Panc1 (cell line): ENCODE data around the gene TP73. TPM values are rescaled to one million over a fixed set of nuclear protein-coding genes. Genes with fewer than 3 reads are reported as not detected.

Experiments used
- ATAC-seq: fragments of 200-7000 bp; cut with Tn5 transposase; 2 replicates; pipeline ENCODE4 v1.9.1; 2020; ENCODE audit warnings: mild to moderate bottlenecking, moderate library complexity
- BruUV-seq: library from RNA; stranded (reverse); fragments of 400-500 nt; replicated peaks from 2 replicates; lab custom pipeline; 2021; lab: Mats Ljungman, UMichigan
- CTCF ChIA-PET: fragments of 300-600 bp; sonication (Branson Sonifier 250); formaldehyde crosslinking; loops from one replicate; lab custom pipeline; 2022; ENCODE audit warnings: antibody characterized with exemption; lab: Charles Lee
- POLR2A ChIA-PET: fragments of 300-600 bp; sonication (Branson Sonifier 250); formaldehyde crosslinking; loops from one replicate; lab custom pipeline; 2022; ENCODE audit warnings: antibody characterized with exemption; lab: Charles Lee
- DNase-seq: peaks from one replicate; pipeline ENCODE4 v3.0.0-alpha.2; 2010; ENCODE audit warnings: low read depth, low spot score
- H3K27ac ChIP-seq: 2 replicates; pipeline ENCODE4 v1.5.1; 2011; ENCODE audit warnings: mild to moderate bottlenecking, low read length, inconsistent platforms
- H3K27me3 ChIP-seq: fragments of 200-500 bp; sonication (Bioruptor generic); 2 replicates; pipeline ENCODE4 v1.6.0; 2014; ENCODE audit warnings: low read length, inconsistent platforms; ENCODE audit not compliant: control insufficient read depth, insufficient read depth
- H3K36me3 ChIP-seq: fragments of 200-500 bp; sonication (Bioruptor generic); 2 replicates; pipeline ENCODE4 v1.5.1; 2014; ENCODE audit warnings: inconsistent platforms, mild to moderate bottlenecking, low read length, moderate library complexity; ENCODE audit not compliant: control insufficient read depth, insufficient read depth
- H3K4me1 ChIP-seq: 2 replicates; pipeline ENCODE4 v1.5.1; 2011; ENCODE audit warnings: inconsistent platforms, mild to moderate bottlenecking, low read length, moderate library complexity; ENCODE audit not compliant: control insufficient read depth, insufficient read depth
- H3K4me3 ChIP-seq, 2 experiments: 2 replicates each; pipeline ENCODE4 v1.5.1; 2011 to 2012; ENCODE audit warnings: low read depth in 2 of 2, low read length in 2 of 2, mild to moderate bottlenecking in 2 of 2, inconsistent platforms in 1 of 2, moderate library complexity in 1 of 2
- H3K9me3 ChIP-seq: fragments of 200-500 bp; sonication (Bioruptor generic); 2 replicates; pipeline ENCODE4 v1.5.1; 2014; ENCODE audit warnings: low read depth, mild to moderate bottlenecking, inconsistent platforms, low read length, moderate library complexity; ENCODE audit not compliant: control insufficient read depth, insufficient read depth
- POLR2AphosphoS5 ChIP-seq: IDR thresholded peaks from 2 replicates; pipeline ENCODE4 v1.6.1; 2012; ENCODE audit warnings: mild to moderate bottlenecking, low read depth, low read length, moderate library complexity
- SIN3A ChIP-seq: IDR thresholded peaks from 2 replicates; pipeline ENCODE4 v1.6.1; 2012; ENCODE audit warnings: low read depth, mild to moderate bottlenecking, low read length, moderate library complexity, borderline replicate concordance; ENCODE audit not compliant: insufficient read depth
- TCF7L2 ChIP-seq: IDR thresholded peaks from 2 replicates; pipeline ENCODE4 v1.6.1; 2011; ENCODE audit warnings: mild to moderate bottlenecking, low read depth, low read length, inconsistent platforms
- in situ Hi-C: cut with HindIII; loops from 2 replicates; pipeline ENCODE4 v1.10.0; 2016; ENCODE audit warnings: low sequenced_read_pairs, low pct_unique_long_range_greater_than_20kb
- intact Hi-C: fragments of 100-400 bp; cut with micrococcal nuclease; formaldehyde crosslinking; loops from one replicate; pipeline ENCODE4 v1.10.0; 2022; ENCODE audit not compliant: unreplicated experiment
- total RNA-seq: library from RNA; stranded (reverse); gene quantifications from one replicate; pipeline ENCODE4 v1.2.1, GENCODE V29; 2021; ENCODE audit not compliant: unreplicated experiment
- TF ChIP-seq, protein P1 (sequence below): fragments of 450-650 bp; IDR thresholded peaks from 2 replicates; pipeline ENCODE4 v1.5.1; 2017; ENCODE audit warnings: mild to moderate bottlenecking
- TF ChIP-seq, protein P2 (sequence below), 2 experiments: IDR thresholded peaks; 2 replicates each; pipeline ENCODE4 v1.6.1; 2011 to 2012; ENCODE audit warnings: low read depth in 2 of 2, control low read depth in 1 of 2, low read length in 1 of 2, mild to moderate bottlenecking in 1 of 2, moderate library complexity in 1 of 2; ENCODE audit not compliant: insufficient read depth in 1 of 2

Gene TP73
- total RNA-seq, 1 experiment from 2014 or later = 4.7 TPM

DNA sequence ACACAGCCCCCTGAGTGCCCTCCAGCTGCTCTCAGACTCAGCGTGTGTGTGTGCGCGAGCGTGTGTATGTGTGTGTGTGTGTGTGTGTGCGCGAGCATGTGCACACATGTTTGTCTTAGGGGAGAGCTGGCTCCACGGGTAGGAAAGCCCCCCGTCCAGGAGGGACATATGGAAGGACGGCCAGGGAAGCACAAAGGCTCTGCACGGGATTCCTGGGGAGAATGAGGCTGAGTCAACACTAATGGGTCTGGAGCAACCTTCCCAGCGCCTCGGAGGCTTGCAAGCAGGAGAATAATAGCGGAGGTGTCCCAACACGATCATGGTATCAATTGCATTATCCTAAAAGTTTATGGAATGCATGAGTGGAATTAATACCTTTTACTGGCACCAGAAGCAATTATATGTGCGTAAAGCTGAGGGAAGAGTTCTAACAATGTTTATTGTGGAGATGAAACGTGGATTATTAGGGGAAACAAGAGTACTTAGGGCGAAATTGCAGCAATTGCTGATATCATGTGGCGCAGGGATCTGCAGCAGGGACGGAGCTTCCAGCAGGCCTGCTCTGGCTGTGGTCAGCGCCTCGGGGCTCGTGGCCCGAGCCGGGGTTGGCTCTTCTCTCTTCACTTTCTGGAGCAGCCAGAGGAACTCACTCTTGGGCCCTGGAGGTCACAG, 59.6 kb downstream of the TP73 start:
- Histone ChIP-seq H3K27ac (no peak overlapping the region), H3K4me3 (no peak overlapping the region), H3K9me3 (no peaks in the 10 kb centered on the region), H3K27me3 (no peaks in the 10 kb centered on the region), H3K36me3 (no peaks in the 10 kb centered on the region), H3K4me1 (peaks cover 10% of the 10 kb centered on the region)
- ChIA-PET POLR2A (no interaction called here), CTCF (interaction anchor here (0.9 kb wide), 1 partner anchor 15 kb away, joined by 4 read pairs; no protein-coding TSS in a partner anchor)
- no peak for DNase-seq
- TF ChIP-seq SIN3A = no peak
- TF ChIP-seq TCF7L2 = no peak
- TF ChIP-seq, protein P1, sequence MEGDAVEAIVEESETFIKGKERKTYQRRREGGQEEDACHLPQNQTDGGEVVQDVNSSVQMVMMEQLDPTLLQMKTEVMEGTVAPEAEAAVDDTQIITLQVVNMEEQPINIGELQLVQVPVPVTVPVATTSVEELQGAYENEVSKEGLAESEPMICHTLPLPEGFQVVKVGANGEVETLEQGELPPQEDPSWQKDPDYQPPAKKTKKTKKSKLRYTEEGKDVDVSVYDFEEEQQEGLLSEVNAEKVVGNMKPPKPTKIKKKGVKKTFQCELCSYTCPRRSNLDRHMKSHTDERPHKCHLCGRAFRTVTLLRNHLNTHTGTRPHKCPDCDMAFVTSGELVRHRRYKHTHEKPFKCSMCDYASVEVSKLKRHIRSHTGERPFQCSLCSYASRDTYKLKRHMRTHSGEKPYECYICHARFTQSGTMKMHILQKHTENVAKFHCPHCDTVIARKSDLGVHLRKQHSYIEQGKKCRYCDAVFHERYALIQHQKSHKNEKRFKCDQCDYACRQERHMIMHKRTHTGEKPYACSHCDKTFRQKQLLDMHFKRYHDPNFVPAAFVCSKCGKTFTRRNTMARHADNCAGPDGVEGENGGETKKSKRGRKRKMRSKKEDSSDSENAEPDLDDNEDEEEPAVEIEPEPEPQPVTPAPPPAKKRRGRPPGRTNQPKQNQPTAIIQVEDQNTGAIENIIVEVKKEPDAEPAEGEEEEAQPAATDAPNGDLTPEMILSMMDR = no peak
- TF ChIP-seq POLR2AphosphoS5 = no peak
- TF ChIP-seq, protein P2, sequence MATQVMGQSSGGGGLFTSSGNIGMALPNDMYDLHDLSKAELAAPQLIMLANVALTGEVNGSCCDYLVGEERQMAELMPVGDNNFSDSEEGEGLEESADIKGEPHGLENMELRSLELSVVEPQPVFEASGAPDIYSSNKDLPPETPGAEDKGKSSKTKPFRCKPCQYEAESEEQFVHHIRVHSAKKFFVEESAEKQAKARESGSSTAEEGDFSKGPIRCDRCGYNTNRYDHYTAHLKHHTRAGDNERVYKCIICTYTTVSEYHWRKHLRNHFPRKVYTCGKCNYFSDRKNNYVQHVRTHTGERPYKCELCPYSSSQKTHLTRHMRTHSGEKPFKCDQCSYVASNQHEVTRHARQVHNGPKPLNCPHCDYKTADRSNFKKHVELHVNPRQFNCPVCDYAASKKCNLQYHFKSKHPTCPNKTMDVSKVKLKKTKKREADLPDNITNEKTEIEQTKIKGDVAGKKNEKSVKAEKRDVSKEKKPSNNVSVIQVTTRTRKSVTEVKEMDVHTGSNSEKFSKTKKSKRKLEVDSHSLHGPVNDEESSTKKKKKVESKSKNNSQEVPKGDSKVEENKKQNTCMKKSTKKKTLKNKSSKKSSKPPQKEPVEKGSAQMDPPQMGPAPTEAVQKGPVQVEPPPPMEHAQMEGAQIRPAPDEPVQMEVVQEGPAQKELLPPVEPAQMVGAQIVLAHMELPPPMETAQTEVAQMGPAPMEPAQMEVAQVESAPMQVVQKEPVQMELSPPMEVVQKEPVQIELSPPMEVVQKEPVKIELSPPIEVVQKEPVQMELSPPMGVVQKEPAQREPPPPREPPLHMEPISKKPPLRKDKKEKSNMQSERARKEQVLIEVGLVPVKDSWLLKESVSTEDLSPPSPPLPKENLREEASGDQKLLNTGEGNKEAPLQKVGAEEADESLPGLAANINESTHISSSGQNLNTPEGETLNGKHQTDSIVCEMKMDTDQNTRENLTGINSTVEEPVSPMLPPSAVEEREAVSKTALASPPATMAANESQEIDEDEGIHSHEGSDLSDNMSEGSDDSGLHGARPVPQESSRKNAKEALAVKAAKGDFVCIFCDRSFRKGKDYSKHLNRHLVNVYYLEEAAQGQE (IDR thresholded peaks at IDR 0.05; ENCODE audit: insufficient read depth in 1 of 2, low read depth in 2 of 2, low read length in 1 of 2) = no peak
- intact Hi-C loops = no loop called here
- ATAC-seq = no peak
- no TSS peak for BruUV-seq
- in situ Hi-C loops = no loop called here

DNA sequence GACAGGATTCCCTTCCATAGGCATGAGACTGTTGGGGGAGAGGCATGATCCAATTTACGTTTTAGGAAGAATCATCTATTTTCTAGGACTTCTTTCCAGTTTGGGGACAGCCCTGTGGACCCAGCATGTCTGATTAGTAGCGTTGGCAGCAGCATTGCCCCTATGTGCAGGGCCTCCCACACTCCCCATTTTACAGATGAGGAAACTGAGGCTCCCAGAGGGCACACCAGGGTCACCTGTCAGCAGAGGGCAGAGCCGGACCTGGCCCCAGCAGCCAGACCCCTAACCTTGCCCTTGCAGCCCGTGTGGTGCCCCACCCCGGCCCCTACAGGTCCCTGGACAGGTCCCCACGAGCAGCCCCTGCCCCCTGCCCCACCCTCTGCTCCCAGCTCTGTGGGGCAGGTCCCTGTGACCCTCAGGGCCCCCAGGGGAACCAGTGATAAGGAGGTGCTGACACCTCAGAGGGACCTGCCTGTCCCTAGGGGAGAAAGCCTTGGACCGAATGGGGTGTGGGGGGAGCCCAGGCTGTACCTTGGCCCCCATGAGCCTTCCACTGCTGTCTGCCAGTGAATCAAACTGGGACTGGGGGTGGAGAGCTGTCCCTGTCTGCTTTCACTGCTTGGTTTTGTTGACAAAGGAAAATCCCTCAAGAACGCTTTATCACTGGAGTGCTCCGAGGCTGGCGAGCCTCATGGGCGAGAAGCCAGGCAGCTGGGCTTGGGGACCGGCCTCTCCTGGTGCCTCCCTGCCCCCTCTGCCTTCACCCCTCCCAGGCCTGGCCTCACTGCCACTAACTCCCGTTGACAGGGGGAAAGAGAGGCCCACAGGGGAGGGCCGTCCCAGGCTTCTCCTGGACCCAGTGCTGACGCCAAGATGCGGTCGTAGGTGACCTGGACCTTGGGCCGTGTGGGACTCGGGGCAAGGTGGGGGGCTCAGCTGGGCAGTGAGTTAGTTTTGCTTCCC, 60.5 kb downstream of the TP73 start:
- Histone ChIP-seq H3K4me3 (no peak overlapping the region), H3K36me3 (no peaks in the 10 kb centered on the region), H3K4me1 (peaks cover 10% of the 10 kb centered on the region), H3K27me3 (no peaks in the 10 kb centered on the region), H3K9me3 (no peaks in the 10 kb centered on the region), H3K27ac (no peak overlapping the region)
- TF ChIP-seq POLR2AphosphoS5 (no peak), TCF7L2 (no peak), SIN3A (no peak)
- TF ChIP-seq, protein P1 = no peak
- TF ChIP-seq, protein P2 (IDR thresholded peaks at IDR 0.05; ENCODE audit: insufficient read depth in 1 of 2, low read depth in 2 of 2, low read length in 1 of 2) = no peak
- in situ Hi-C loops = no loop called here
- ChIA-PET CTCF (interaction anchor here (0.9 kb wide), 1 partner anchor 14 kb away, joined by 4 read pairs; no protein-coding TSS in a partner anchor), POLR2A (no interaction called here)
- intact Hi-C loops = no loop called here
- BruUV-seq = no TSS peak
- ATAC-seq = no peak
- DNase-seq = no peak
